Measurements from ENCODE around the gene RUSC1. TPM values are rescaled to one million over a fixed set of nuclear protein-coding genes. Genes with fewer than 3 reads are reported as not detected.
A peak's percentile ranks its signal among the peaks of the same experiment; 100 is the strongest.

The RUSC1 gene
- total RNA-seq (2014; rRNA removed; shearing (Covaris generic)): 85.2 and 93.8 TPM in 2 replicates

GRCh38 chr1:155320661-155321617 is at the start of gene RUSC1:
RUSC1 (plus strand) TSS chr1:155320894; CDS start chr1:155321774, 880 bp downstream.
- Histone ChIP-seq H3K4me3 (ENCODE audit: insufficient read depth, low read depth, low read length) (peak within 1 kb of the TSS; percentile 73), H3K36me3 (replicated peaks; ENCODE audit: control insufficient read depth, insufficient read depth, low read length) (peaks cover 14% of the 10 kb centered on the region), H3K27me3 (ENCODE audit: control insufficient read depth, insufficient read depth, low read length) (peaks cover 14% of the 10 kb centered on the region)
- peak; percentile 96 for DNase-seq

- Histone ChIP-seq H3K4me3 (ENCODE audit: insufficient read depth, low read depth, low read length) (peak overlapping the region; percentile 66), H3K36me3 (replicated peaks; ENCODE audit: control insufficient read depth, insufficient read depth, low read length) (peaks cover 29% of the 10 kb centered on the region), H3K27me3 (ENCODE audit: control insufficient read depth, insufficient read depth, low read length) (peaks cover 3% of the 10 kb centered on the region; the same call in 1 of the 2 replicates)
- peak; percentile 36 for DNase-seq
Measured at GRCh38 chr1:155272466-155273342, 48.0 kb upstream of the RUSC1 start.

- Histone ChIP-seq H3K4me3 (ENCODE audit: insufficient read depth, low read depth, low read length) (peak within 1 kb of the TSS; percentile 66), H3K36me3 (replicated peaks; ENCODE audit: control insufficient read depth, insufficient read depth, low read length) (peaks cover 20% of the 10 kb centered on the region), H3K27me3 (ENCODE audit: control insufficient read depth, insufficient read depth, low read length) (peaks cover 5% of the 10 kb centered on the region; the same call in 1 of the 2 replicates)
- peak; percentile 99 for DNase-seq
Measured at GRCh38 chr1:155273343-155274245, 47.1 kb upstream of the RUSC1 start, which contains the start of gene CLK2. CLK2 (minus strand) TSS chr1:155273504; CDS start chr1:155270977, 2,527 bp downstream.

- Histone ChIP-seq H3K27me3 (ENCODE audit: control insufficient read depth, insufficient read depth, low read length) (peaks cover 5% of the 10 kb centered on the region; the same call in 1 of the 2 replicates), H3K4me3 (ENCODE audit: insufficient read depth, low read depth, low read length) (peak within 1 kb of the TSS; percentile 80), H3K36me3 (replicated peaks; ENCODE audit: control insufficient read depth, insufficient read depth, low read length) (no peaks in the 10 kb centered on the region)
- DNase-seq: peak; percentile 100
Measured at GRCh38 chr1:155277070-155277901, 43.4 kb upstream of the RUSC1 start, which contains the start of gene HCN3. HCN3 (plus strand) TSS chr1:155277463; CDS start chr1:155277591, 128 bp downstream.

GRCh38 chr1:155277902-155278688 is 42.6 kb upstream of the RUSC1 start:
- H3K27me3 ChIP-seq (ENCODE audit: control insufficient read depth, insufficient read depth, low read length): peaks cover 5% of the 10 kb centered on the region; the same call in 1 of the 2 replicates
- no peaks in the 10 kb centered on the region for H3K36me3 ChIP-seq (replicated peaks; ENCODE audit: control insufficient read depth, insufficient read depth, low read length)
- H3K4me3 ChIP-seq (ENCODE audit: insufficient read depth, low read depth, low read length): peak overlapping the region; percentile 80
- peak; percentile 98 for DNase-seq

GRCh38 chr1:155278689-155279160 is 42.0 kb upstream of the RUSC1 start:
- Histone ChIP-seq H3K36me3 (replicated peaks; ENCODE audit: control insufficient read depth, insufficient read depth, low read length) (no peaks in the 10 kb centered on the region), H3K27me3 (ENCODE audit: control insufficient read depth, insufficient read depth, low read length) (peaks cover 5% of the 10 kb centered on the region; the same call in 1 of the 2 replicates), H3K4me3 (ENCODE audit: insufficient read depth, low read depth, low read length) (no peak overlapping the region)
- no peak for DNase-seq

- DNase-seq: no peak
- Histone ChIP-seq H3K36me3 (replicated peaks; ENCODE audit: control insufficient read depth, insufficient read depth, low read length) (no peaks in the 10 kb centered on the region), H3K4me3 (ENCODE audit: insufficient read depth, low read depth, low read length) (no peak overlapping the region), H3K27me3 (ENCODE audit: control insufficient read depth, insufficient read depth, low read length) (peaks cover 5% of the 10 kb centered on the region; the same call in 1 of the 2 replicates)
Measured at GRCh38 chr1:155279268-155279667, 41.4 kb upstream of the RUSC1 start.

GRCh38 chr1:155282488-155283091 is 38.1 kb upstream of the RUSC1 start:
- Histone ChIP-seq H3K4me3 (ENCODE audit: insufficient read depth, low read depth, low read length) (no peak overlapping the region), H3K27me3 (ENCODE audit: control insufficient read depth, insufficient read depth, low read length) (peaks cover 3% of the 10 kb centered on the region; the same call in 1 of the 2 replicates), H3K36me3 (replicated peaks; ENCODE audit: control insufficient read depth, insufficient read depth, low read length) (no peaks in the 10 kb centered on the region)
- DNase-seq: no peak

GRCh38 chr1:155284476-155284875 is 36.2 kb upstream of the RUSC1 start:
- Histone ChIP-seq H3K36me3 (replicated peaks; ENCODE audit: control insufficient read depth, insufficient read depth, low read length) (no peaks in the 10 kb centered on the region), H3K4me3 (ENCODE audit: insufficient read depth, low read depth, low read length) (no peak overlapping the region), H3K27me3 (ENCODE audit: control insufficient read depth, insufficient read depth, low read length) (no peaks in the 10 kb centered on the region)
- DNase-seq: no peak

- no peak for DNase-seq
- H3K36me3 ChIP-seq (replicated peaks; ENCODE audit: control insufficient read depth, insufficient read depth, low read length): no peaks in the 10 kb centered on the region
- H3K4me3 ChIP-seq (ENCODE audit: insufficient read depth, low read depth, low read length): no peak overlapping the region
- no peaks in the 10 kb centered on the region for H3K27me3 ChIP-seq (ENCODE audit: control insufficient read depth, insufficient read depth, low read length)
Measured at GRCh38 chr1:155285063-155285462, 35.6 kb upstream of the RUSC1 start.

GRCh38 chr1:155285631-155286044 is 35.1 kb upstream of the RUSC1 start:
- no peak for DNase-seq
- Histone ChIP-seq H3K27me3 (ENCODE audit: control insufficient read depth, insufficient read depth, low read length) (no peaks in the 10 kb centered on the region), H3K4me3 (ENCODE audit: insufficient read depth, low read depth, low read length) (no peak overlapping the region), H3K36me3 (replicated peaks; ENCODE audit: control insufficient read depth, insufficient read depth, low read length) (no peaks in the 10 kb centered on the region)

GRCh38 chr1:155286544-155286943 is 34.1 kb upstream of the RUSC1 start:
- no peak overlapping the region for H3K4me3 ChIP-seq (ENCODE audit: insufficient read depth, low read depth, low read length)
- no peaks in the 10 kb centered on the region for H3K36me3 ChIP-seq (replicated peaks; ENCODE audit: control insufficient read depth, insufficient read depth, low read length)
- no peak for DNase-seq
- H3K27me3 ChIP-seq (ENCODE audit: control insufficient read depth, insufficient read depth, low read length): no peaks in the 10 kb centered on the region
